ENCODE results near the gene DHRS9.
"Not testable (repeated sequence)": the region's sequence is repeated elsewhere in the genome, so short reads cannot be mapped to it uniquely, and the experiment has no call there.

DHRS9 gene

GRCh38 chr2:169069341-169069740 is at the start of gene DHRS9:
Gene DHRS9 (plus strand): TSS chr2:169069563. CDS start chr2:169081582, 12,019 bp downstream.
- DNase-seq, result no peak

GRCh38 chr2:169023161-169023560 is 46.2 kb upstream of the DHRS9 start:
- DNase-seq, result no peak

- DNase-seq, result no peak
Measured at GRCh38 chr2:169026056-169026455, 43.3 kb upstream of the DHRS9 start.

GRCh38 chr2:169027234-169027633 is 42.1 kb upstream of the DHRS9 start:
- DNase-seq, result no peak

GRCh38 chr2:169029341-169029740 is 40.0 kb upstream of the DHRS9 start:
- DNase-seq, result no peak

- no peak for DNase-seq
Measured at GRCh38 chr2:169031202-169031601, 38.2 kb upstream of the DHRS9 start, which contains the start of gene ABCB11. Gene ABCB11 (minus strand): TSS chr2:169031324. CDS start chr2:169018125, 13,199 bp downstream.

- no peak for DNase-seq
Measured at GRCh38 chr2:169034256-169034655, 35.1 kb upstream of the DHRS9 start.

- no peak for DNase-seq
Measured at GRCh38 chr2:169034984-169035544, 34.3 kb upstream of the DHRS9 start.

GRCh38 chr2:169035887-169036286 is 33.5 kb upstream of the DHRS9 start:
- DNase-seq, result no peak

GRCh38 chr2:169036736-169037440 is 32.5 kb upstream of the DHRS9 start:
- no peak for DNase-seq

- no peak for DNase-seq
Measured at GRCh38 chr2:169038338-169038757, 31.0 kb upstream of the DHRS9 start.

GRCh38 chr2:169039702-169040101 is 29.7 kb upstream of the DHRS9 start:
- no peak for DNase-seq

GRCh38 chr2:169041594-169041993 is 27.8 kb upstream of the DHRS9 start:
- no peak for DNase-seq

GRCh38 chr2:169042856-169043255 is 26.5 kb upstream of the DHRS9 start:
- no peak for DNase-seq

- no peak for DNase-seq
Measured at GRCh38 chr2:169046440-169047151, 22.8 kb upstream of the DHRS9 start.

GRCh38 chr2:169047256-169048250 is 21.8 kb upstream of the DHRS9 start:
- DNase-seq, result no peak

- DNase-seq, result no peak
Measured at GRCh38 chr2:169049142-169049541, 20.2 kb upstream of the DHRS9 start.

- no peak for DNase-seq
Measured at GRCh38 chr2:169050476-169051240, 18.7 kb upstream of the DHRS9 start.

- not testable (repeated sequence) for DNase-seq
Measured at GRCh38 chr2:169054575-169054974, 14.8 kb upstream of the DHRS9 start.

- DNase-seq, result not testable (repeated sequence)
Measured at GRCh38 chr2:169064199-169064598, 5.2 kb upstream of the DHRS9 start.

- no peak for DNase-seq
Measured at GRCh38 chr2:169065422-169065821, 3.9 kb upstream of the DHRS9 start.

Measured in NK-92 treated with Interleukin-12 subunit alpha and Interleukin-12 subunit beta, amount 100 ng/mL, for 24 hours (cell line).